Thoracic aorta (tissue), 2 donors: ENCODE data around the gene GDF10. TPM values are rescaled to one million over a fixed set of nuclear protein-coding genes. Genes with fewer than 3 reads are reported as not detected.

ENCODE experiments used
- ATAC-seq: fragments of 150-250 bp; one replicate; pipeline ENCODE4 v1.8.0; 2017; ENCODE audit warnings: low read depth; ENCODE audit not compliant: insufficient number of reproducible peaks, low FRiP score
- DNase-seq: peaks from one replicate; pipeline ENCODE4 v3.0.0-alpha.2; 2020; ENCODE audit warnings: low spot score
- H3K27ac ChIP-seq, 2 donors: fragments of 200-600 bp; sonication (generic); 1 replicate in 1 of 2; 2 replicates in 1 of 2; pipeline ENCODE4 v1.5.1; 2016; ENCODE audit warnings: mild to moderate bottlenecking in 2 of 2, moderate library complexity in 2 of 2
- H3K27me3 ChIP-seq: fragments of 200-600 bp; sonication (generic); replicated peaks from 2 replicates; pipeline ENCODE4 v1.6.0; 2016; ENCODE audit warnings: mild to moderate bottlenecking; ENCODE audit not compliant: insufficient read depth
- H3K36me3 ChIP-seq: fragments of 200-600 bp; sonication (generic); one replicate; pipeline ENCODE4 v1.5.1; 2016
- H3K4me1 ChIP-seq, 2 donors: fragments of 200-600 bp; sonication (generic); 1 replicate in 1 of 2; 2 replicates in 1 of 2; pipeline versions ENCODE4 v1.5.1 to v1.6.0; 2016; ENCODE audit warnings: low read depth in 2 of 2, mild to moderate bottlenecking in 1 of 2; ENCODE audit not compliant: control insufficient read depth in 1 of 2
- H3K4me3 ChIP-seq: fragments of 200-600 bp; sonication (generic); 2 replicates; pipeline ENCODE4 v1.5.1; 2016; ENCODE audit warnings: mild to moderate bottlenecking
- H3K9me3 ChIP-seq: fragments of 200-600 bp; sonication (generic); 2 replicates; pipeline ENCODE4 v1.5.1; 2016
- total RNA-seq, 2 donors: library from RNA; depleted of rRNA; stranded (reverse); fragments of >200 nt; gene quantifications; one replicate each; pipeline versions ENCODE4 v1.1.0 to v1.2.3, GENCODE V29; 2016
- TF ChIP-seq, protein P1 (sequence below): fragments of 200-600 bp; sonication (generic); IDR thresholded peaks from one replicate; pipeline ENCODE4 v1.5.1; 2019; ENCODE audit warnings: antibody characterized with exemption

GDF10 gene
- total RNA-seq, 2 donors from 2014 or later, result 2.4 to 2.5 TPM

- Histone ChIP-seq H3K27me3 (no peaks in the 10 kb centered on the region), H3K27ac (no peak overlapping the region), H3K4me1 (no peaks in the 10 kb centered on the region), H3K4me3 (no peak overlapping the region), H3K36me3 (no peaks in the 10 kb centered on the region), H3K9me3 (no peaks in the 10 kb centered on the region)
- ATAC-seq, result no peak
- TF ChIP-seq, protein P1, sequence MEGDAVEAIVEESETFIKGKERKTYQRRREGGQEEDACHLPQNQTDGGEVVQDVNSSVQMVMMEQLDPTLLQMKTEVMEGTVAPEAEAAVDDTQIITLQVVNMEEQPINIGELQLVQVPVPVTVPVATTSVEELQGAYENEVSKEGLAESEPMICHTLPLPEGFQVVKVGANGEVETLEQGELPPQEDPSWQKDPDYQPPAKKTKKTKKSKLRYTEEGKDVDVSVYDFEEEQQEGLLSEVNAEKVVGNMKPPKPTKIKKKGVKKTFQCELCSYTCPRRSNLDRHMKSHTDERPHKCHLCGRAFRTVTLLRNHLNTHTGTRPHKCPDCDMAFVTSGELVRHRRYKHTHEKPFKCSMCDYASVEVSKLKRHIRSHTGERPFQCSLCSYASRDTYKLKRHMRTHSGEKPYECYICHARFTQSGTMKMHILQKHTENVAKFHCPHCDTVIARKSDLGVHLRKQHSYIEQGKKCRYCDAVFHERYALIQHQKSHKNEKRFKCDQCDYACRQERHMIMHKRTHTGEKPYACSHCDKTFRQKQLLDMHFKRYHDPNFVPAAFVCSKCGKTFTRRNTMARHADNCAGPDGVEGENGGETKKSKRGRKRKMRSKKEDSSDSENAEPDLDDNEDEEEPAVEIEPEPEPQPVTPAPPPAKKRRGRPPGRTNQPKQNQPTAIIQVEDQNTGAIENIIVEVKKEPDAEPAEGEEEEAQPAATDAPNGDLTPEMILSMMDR, result no peak
- no peak for DNase-seq
These were observed 45.2 kb downstream of the GDF10 start for GRCh38 chr10:47344996-47345870.

DNA sequence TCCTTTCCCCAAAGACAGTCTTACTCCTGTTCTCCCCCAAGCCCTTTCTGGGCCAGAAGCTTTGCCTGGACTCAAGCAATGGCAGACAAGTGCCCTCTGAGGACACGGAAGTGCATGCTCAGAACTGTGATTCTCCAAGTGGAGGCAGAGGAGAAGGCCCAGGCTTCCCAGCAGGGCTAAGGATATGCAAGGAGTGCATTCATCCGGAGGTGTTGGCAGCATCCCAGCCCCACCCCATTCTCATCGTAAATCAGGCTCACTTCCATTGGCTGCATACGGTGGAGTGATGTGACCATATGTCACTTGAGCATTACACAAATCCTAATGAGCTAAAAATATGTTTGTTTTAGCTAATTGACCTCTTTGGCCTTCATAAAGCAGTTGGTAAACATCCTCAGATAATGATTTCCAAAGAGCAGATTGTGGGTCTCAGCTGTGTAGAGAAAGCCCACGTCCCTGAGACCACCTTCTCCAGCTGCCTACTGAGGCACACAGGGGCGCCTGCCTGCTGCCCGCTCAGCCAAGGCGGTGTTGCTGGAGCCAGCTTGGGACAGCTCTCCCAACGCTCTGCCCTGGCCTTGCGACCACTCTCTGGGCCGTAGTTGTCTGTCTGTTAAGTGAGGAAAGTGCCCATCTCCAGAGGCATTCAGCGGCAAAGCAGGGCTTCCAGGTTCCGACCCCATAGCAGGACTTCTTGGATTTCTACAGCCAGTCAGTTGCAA is 46.7 kb downstream of the GDF10 start:
- H3K36me3 ChIP-seq, result no peaks in the 10 kb centered on the region
- TF ChIP-seq, protein P1, result no peak
- H3K27me3 ChIP-seq, result no peaks in the 10 kb centered on the region
- no peaks in the 10 kb centered on the region for H3K4me1 ChIP-seq
- ATAC-seq (no peak), DNase-seq (no peak)
- H3K27ac ChIP-seq, result no peak overlapping the region
- H3K9me3 ChIP-seq, result no peaks in the 10 kb centered on the region
- H3K4me3 ChIP-seq, result no peak overlapping the region

DNA sequence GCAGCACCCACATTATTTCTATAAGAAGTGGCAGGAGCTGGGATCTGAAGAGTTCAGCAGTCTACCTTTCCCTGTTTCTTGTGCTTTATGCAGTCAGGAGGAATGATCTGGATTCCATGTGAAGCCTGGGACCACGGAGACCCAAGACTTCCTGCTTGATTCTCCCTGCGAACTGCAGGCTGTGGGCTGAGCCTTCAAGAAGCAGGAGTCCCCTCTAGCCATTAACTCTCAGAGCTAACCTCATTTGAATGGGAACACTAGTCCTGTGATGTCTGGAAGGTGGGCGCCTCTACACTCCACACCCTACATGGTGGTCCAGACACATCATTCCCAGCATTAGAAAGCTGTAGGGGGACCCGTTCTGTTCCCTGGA is 47.3 kb downstream of the GDF10 start:
- TF ChIP-seq, protein P1, result no peak
- ATAC-seq (no peak), DNase-seq (no peak)
- Histone ChIP-seq H3K9me3 (no peaks in the 10 kb centered on the region), H3K36me3 (no peaks in the 10 kb centered on the region), H3K4me1 (no peaks in the 10 kb centered on the region), H3K4me3 (no peak overlapping the region), H3K27me3 (no peaks in the 10 kb centered on the region), H3K27ac (no peak overlapping the region)

DNA sequence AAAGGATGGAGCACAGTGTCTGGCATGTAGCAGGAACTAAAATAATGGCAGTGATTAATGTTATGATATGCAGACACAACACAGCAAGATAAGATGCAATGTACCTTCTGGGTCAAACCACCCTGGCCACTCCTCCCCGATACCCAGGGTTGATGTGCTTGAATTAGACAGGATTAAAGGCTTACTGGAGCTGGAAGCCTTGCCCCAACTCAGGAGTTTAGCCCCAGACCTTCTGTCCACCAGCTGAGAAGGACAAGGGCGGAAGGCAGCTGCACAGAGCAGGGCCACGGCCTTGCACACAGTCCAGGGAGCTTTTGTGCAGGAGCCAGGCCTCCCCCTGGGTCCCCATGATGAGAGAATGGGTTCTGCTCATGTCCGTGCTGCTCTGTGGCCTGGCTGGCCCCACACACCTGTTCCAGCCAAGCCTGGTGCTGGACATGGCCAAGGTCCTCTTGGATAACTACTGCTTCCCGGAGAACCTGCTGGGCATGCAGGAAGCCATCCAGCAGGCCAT is 48.2 kb downstream of the GDF10 start, which contains the start of gene RBP3:
Gene RBP3, plus strand, starts transcription at position 226 of the 514 bp plus-strand sequence. Its CDS starts 122 bp downstream, at position 348.
- Histone ChIP-seq H3K36me3 (no peaks in the 10 kb centered on the region), H3K27me3 (no peaks in the 10 kb centered on the region), H3K4me1 (no peaks in the 10 kb centered on the region), H3K4me3 (no peak within 1 kb of the TSS), H3K27ac (no peak within 1 kb of the TSS), H3K9me3 (no peaks in the 10 kb centered on the region)
- DNase-seq (no peak), ATAC-seq (no peak)
- TF ChIP-seq, protein P1, result no peak
